Measurements from ENCODE around the gene LYST. TPM values are rescaled to one million over a fixed set of nuclear protein-coding genes. Genes with fewer than 3 reads are reported as not detected.

Gene LYST
- total RNA-seq, 2 donors from 2014 or later, result 21.9 to 41.7 TPM

- 80% methylated on average over 3 of the region's 3 CpGs for WGBS
- intact Hi-C loops (cut with DNase I), result no loop called here
- no peak for DNase-seq (ENCODE audit: low spot score)
- Histone ChIP-seq H3K4me1 (replicated peaks) (no peaks in the 10 kb centered on the region), H3K4me3 (no peak overlapping the region), H3K36me3 (no peaks in the 10 kb centered on the region), H3K9me3 (no peaks in the 10 kb centered on the region), H3K27ac (no peak overlapping the region), H3K27me3 (replicated peaks; ENCODE audit: insufficient read depth) (no peaks in the 10 kb centered on the region)
- TF ChIP-seq POLR2A (IDR thresholded peaks at IDR 0.05) (no peak), POLR2AphosphoS5 (IDR thresholded peaks at IDR 0.05) (no peak)
- TF ChIP-seq, protein P1, sequence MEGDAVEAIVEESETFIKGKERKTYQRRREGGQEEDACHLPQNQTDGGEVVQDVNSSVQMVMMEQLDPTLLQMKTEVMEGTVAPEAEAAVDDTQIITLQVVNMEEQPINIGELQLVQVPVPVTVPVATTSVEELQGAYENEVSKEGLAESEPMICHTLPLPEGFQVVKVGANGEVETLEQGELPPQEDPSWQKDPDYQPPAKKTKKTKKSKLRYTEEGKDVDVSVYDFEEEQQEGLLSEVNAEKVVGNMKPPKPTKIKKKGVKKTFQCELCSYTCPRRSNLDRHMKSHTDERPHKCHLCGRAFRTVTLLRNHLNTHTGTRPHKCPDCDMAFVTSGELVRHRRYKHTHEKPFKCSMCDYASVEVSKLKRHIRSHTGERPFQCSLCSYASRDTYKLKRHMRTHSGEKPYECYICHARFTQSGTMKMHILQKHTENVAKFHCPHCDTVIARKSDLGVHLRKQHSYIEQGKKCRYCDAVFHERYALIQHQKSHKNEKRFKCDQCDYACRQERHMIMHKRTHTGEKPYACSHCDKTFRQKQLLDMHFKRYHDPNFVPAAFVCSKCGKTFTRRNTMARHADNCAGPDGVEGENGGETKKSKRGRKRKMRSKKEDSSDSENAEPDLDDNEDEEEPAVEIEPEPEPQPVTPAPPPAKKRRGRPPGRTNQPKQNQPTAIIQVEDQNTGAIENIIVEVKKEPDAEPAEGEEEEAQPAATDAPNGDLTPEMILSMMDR (IDR thresholded peaks at IDR 0.05), result no peak
Observed at GRCh38 chr1:235898126-235898525, 31.4 kb upstream of the LYST start.

DNA sequence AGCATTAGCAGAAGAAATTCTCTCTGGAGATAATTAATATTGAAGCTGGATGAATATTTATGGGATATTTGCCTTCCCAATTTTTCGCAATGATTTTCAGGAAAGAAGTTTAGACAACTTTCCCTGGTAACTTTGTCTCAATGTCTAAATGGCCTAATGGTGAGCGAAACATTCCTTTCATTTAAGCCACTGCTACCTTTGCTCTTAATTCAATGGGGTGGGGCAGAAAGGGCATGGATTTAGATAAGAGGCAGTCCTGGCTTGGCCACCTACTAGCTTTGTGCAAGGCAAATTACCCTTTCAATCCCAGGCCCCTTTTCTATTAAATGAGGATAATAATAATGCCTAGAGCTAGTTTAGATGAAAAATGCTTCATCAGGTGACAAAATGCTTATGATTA is 27.1 kb upstream of the LYST start:
- H3K36me3 ChIP-seq, result no peaks in the 10 kb centered on the region
- H3K4me1 ChIP-seq (replicated peaks), result no peaks in the 10 kb centered on the region
- no peaks in the 10 kb centered on the region for H3K27me3 ChIP-seq (replicated peaks; ENCODE audit: insufficient read depth)
- H3K27ac ChIP-seq, result no peak overlapping the region
- DNase-seq (ENCODE audit: low spot score), result no peak
- no peaks in the 10 kb centered on the region for H3K9me3 ChIP-seq
- no peak overlapping the region for H3K4me3 ChIP-seq
- intact Hi-C loops (cut with DNase I), result no loop called here
- WGBS, result 96% methylated on average over 2 of the region's 2 CpGs
- TF ChIP-seq POLR2AphosphoS5 (IDR thresholded peaks at IDR 0.05), result no peak
- TF ChIP-seq, protein P1 (IDR thresholded peaks at IDR 0.05), result no peak
- no peak for TF ChIP-seq POLR2A (IDR thresholded peaks at IDR 0.05)

DNA sequence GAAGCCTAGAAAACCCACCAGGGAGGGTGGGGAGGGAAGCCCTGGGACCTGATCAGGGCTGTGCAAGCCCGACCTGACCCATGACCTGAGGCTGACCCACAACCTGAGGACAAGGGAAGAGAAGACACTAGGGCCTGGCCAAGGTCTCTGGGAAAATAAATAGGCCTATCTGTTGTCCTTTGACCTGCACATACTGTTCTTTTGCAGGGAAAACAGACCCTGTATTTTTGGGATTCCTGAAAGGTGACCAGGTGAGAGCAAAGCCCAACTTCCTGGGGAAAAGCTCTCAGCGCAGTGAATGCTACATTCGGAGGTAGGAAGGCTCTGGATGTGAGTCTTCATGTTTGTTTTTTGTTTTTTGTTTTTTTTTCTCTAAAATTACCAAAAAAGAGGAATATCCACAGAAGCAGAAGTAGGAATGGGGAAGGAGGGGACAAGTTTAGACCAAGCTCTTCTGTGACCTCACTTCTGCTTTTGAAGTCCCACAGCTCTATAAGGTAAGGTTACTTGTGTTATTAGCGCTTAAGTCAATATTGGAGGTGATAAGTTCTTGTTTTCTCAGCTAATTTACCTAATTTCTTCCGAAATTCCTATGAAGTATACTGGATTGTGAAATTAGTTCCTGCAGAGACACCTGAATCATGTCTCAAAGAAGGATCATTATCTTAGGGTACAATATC is 26.2 kb upstream of the LYST start:
- TF ChIP-seq POLR2AphosphoS5 (IDR thresholded peaks at IDR 0.05) (no peak), POLR2A (IDR thresholded peaks at IDR 0.05) (no peak)
- TF ChIP-seq, protein P1 (IDR thresholded peaks at IDR 0.05), result no peak
- WGBS, result 87% methylated on average over 5 of the region's 5 CpGs
- intact Hi-C loops (cut with DNase I), result no loop called here
- H3K9me3 ChIP-seq, result no peaks in the 10 kb centered on the region
- H3K4me3 ChIP-seq, result no peak overlapping the region
- DNase-seq (ENCODE audit: low spot score), result no peak
- no peaks in the 10 kb centered on the region for H3K4me1 ChIP-seq (replicated peaks)
- H3K27me3 ChIP-seq (replicated peaks; ENCODE audit: insufficient read depth), result no peaks in the 10 kb centered on the region
- H3K27ac ChIP-seq, result no peak overlapping the region
- no peaks in the 10 kb centered on the region for H3K36me3 ChIP-seq

GRCh38 chr1:235892202-235892601 is 25.5 kb upstream of the LYST start:
- H3K4me3 ChIP-seq, result no peak overlapping the region
- no peaks in the 10 kb centered on the region for H3K4me1 ChIP-seq (replicated peaks)
- intact Hi-C loops (cut with DNase I), result no loop called here
- no peaks in the 10 kb centered on the region for H3K36me3 ChIP-seq
- WGBS, result 82% methylated on average over 6 of the region's 6 CpGs
- no peak for DNase-seq (ENCODE audit: low spot score)
- no peak for TF ChIP-seq POLR2A (IDR thresholded peaks at IDR 0.05)
- TF ChIP-seq, protein P1 (IDR thresholded peaks at IDR 0.05), result no peak
- TF ChIP-seq POLR2AphosphoS5 (IDR thresholded peaks at IDR 0.05), result no peak
- no peak overlapping the region for H3K27ac ChIP-seq
- no peaks in the 10 kb centered on the region for H3K9me3 ChIP-seq
- no peaks in the 10 kb centered on the region for H3K27me3 ChIP-seq (replicated peaks; ENCODE audit: insufficient read depth)

DNA sequence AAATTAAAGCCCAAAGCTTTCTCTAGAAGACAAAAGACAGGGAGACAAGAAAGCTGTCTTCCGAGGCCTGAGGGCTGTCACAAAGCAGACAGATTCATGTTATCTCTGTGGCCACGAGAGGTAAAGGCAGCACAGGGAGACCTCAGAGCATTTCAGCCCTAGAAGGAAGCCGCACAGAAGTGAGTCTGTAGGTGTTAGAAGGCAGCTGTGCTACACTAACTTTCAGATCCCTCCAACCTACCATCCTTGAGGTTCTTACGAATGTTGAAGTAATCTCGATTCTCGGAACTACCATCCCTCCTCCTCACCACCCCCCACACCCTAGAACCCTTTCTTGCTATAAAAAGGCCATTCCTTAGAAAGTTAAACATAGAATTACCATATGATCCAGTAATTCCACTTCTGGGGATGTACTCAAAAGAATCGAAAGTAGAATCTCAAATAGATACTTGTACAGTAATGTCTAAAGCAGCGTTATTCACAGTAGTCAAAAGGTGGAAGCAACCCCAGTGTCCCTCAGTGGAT is 21.5 kb upstream of the LYST start:
- WGBS, result 85% methylated on average over 8 of the region's 8 CpGs
- no peaks in the 10 kb centered on the region for H3K36me3 ChIP-seq
- no peak for DNase-seq (ENCODE audit: low spot score)
- H3K27ac ChIP-seq, result no peak overlapping the region
- no peak for TF ChIP-seq POLR2A (IDR thresholded peaks at IDR 0.05)
- TF ChIP-seq, protein P1 (IDR thresholded peaks at IDR 0.05), result no peak
- TF ChIP-seq POLR2AphosphoS5 (IDR thresholded peaks at IDR 0.05), result no peak
- no peak overlapping the region for H3K4me3 ChIP-seq
- no peaks in the 10 kb centered on the region for H3K27me3 ChIP-seq (replicated peaks; ENCODE audit: insufficient read depth)
- intact Hi-C loops (cut with DNase I), result no loop called here
- H3K4me1 ChIP-seq (replicated peaks), result peaks cover 2% of the 10 kb centered on the region
- H3K9me3 ChIP-seq, result no peaks in the 10 kb centered on the region

All from prostate gland (tissue), 2 donors.